Urothelium cell line (cell line): Measurements from ENCODE around the gene RAD1.

Source experiments
- DNase-seq: peaks from one replicate; pipeline ENCODE4 v3.0.0; 2011; ENCODE audit warnings: low spot score, mixed read lengths
- FAIRE-seq: peaks from 2 replicates; lab custom pipeline; 2011; peaks lifted over from hg19 to GRCh38; lab: Jason Lieb, UNC

Gene RAD1

DNA sequence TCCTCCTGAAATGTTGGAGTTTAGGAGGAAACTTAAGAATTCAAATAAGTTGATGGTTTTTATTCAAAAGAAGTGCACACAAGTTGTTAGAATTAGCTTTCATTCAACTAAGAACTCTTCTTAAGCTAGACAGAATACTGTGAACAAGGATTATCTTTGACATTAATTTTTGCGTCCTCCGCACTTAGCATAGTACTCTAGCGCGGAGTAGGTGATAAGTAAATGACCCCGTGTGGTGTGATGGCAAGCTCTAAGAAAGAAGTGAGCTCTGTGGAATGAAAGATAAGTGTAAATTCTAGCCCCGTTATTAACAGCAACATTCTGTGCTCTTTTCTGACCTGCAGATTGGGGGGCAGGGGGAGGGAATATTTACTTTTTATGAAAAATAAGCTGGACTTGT, 1.2 kb upstream of the RAD1 start:
- no peak for DNase-seq

DNA sequence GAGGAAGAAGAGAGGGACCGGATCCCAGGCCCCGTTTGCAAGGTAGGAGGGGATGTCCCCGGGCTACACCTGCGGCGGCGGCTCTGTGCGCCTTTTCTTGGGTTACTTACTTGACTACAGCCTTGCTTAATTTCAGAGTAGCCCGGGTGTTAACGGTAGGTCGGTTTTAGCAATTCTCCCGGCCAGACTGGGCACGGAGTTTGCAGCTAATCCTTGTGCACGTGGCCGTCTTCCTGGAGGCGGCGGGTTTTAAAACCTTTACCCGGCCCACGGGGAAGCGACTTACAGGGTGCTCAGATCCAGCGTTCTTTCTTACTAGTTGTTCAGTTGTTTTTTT, 520 bp upstream of the RAD1 start:
- DNase-seq (peak; percentile 16), FAIRE-seq (no peak)

More for the DNA sequence above, 1.2 kb upstream of the RAD1 start:
- no peak for FAIRE-seq

DNA sequence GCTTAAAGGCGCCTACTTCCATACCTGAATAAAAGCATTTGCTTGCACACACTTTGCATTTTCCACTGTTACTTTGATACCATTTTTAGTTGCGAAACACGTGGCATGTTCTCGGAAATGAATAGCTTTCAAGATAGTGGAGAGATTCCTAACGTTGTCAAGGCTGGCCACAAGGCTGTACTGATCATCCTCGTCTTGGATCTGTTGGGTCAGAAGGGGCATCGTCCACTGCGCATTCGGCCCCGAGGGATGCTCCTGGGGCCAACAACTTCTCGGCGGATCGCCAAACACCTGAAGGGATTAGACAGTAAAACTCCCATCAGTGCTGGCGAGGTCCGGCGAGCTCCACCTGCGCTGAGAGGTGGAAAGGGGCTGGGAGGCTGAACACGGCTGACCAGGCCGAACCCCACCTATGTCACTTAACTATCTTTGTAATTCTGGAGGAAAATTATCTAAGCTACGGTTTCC, 599 bp downstream of the RAD1 start:
- FAIRE-seq (no peak), DNase-seq (peak; percentile 28)

DNA sequence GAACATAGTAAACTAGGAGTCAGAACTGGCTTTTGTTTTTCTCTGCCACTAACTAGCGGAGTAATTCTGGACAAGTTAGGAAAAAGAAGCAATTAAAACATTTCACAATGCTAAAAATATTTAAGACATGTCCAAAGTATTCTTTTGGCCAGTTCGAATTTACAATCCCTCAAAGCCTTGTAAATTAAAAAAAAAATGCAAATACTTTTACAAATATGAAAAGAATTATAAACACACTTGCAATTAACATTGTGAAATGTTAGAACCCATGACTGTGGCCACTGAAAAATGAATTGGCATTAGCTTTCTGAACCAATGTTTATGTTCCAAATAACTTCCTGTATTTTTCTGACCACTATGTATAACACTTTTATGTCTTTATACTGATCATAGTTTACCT, 2.2 kb downstream of the RAD1 start:
- DNase-seq: no peak
- FAIRE-seq: no peak

DNA sequence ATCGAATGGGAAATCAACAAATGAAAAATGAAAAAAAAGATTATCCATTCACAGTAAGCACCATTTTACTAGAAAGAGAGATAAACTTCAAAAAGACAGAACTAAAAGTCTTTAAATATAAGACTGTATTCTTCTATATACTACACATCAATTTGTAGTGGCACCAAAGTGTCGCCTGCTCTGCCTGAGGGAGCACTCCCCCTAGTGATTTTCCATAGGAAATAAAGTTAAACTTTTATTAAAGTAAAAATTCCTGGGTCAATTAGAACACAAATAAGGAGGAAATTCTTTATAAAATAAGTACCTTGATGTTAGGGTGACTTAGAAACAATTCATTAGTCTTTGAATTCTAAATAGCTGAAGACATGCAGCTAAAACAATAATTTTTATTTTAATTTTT, 9.7 kb downstream of the RAD1 start:
- FAIRE-seq: no peak
- DNase-seq: no peak

DNA sequence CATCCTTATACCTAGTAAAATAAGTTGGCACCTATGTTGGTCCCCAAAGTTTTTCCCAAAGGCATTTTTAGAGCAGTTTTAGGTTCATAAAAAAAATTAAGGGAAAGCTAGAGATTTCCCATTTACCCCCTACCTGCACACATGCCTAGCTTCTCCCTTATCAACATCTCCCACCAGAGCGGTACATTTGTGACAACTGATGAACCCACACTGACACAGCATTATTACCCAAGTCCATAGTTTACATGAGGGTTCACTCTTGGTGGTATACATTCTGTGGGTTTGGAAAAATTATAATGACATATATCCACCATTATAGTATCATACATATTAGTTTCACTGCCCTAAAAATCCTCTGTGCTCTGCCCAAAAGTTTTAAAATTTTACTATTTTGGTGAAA, 12.0 kb downstream of the RAD1 start:
- DNase-seq (no peak), FAIRE-seq (no peak)

DNA sequence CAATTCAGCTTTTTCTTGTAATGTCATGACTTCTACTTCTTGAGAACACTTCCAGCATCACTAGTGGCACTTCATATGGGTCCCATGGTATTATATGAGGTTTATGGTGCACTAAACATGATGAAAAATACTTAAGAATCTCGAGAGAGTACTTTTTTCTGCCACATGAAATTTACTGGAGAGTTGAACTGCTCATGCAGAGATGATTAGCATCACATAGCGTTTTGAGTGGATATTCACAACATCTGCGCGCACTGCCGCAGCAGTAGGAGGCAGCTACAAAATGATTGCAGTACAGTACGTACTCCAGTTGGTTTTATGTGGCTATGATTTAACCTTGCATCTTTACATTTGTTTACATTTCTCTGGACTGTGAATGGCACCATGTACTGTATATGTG, 14.7 kb downstream of the RAD1 start:
- FAIRE-seq (no peak), DNase-seq (no peak)

DNA sequence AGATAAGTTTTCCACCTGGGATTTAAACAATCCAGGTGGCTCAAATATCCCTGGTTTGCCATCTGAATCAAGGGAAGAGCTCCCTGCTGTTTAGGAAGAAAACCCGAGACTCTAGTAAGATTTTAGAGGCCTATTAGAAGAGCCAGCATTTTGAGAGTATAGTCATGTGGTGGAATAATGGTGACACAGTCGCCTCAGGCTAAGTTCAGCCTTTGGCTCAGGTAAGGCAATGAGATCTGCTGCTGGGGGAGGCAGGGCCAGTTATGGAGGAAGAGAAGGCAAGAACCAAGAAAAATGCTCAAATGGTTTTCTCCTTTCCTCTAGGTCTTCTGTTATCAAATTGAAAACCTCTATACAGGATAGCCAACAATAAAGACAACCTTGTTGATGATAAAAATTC, 16.2 kb downstream of the RAD1 start:
- FAIRE-seq (no peak), DNase-seq (no peak)

DNA sequence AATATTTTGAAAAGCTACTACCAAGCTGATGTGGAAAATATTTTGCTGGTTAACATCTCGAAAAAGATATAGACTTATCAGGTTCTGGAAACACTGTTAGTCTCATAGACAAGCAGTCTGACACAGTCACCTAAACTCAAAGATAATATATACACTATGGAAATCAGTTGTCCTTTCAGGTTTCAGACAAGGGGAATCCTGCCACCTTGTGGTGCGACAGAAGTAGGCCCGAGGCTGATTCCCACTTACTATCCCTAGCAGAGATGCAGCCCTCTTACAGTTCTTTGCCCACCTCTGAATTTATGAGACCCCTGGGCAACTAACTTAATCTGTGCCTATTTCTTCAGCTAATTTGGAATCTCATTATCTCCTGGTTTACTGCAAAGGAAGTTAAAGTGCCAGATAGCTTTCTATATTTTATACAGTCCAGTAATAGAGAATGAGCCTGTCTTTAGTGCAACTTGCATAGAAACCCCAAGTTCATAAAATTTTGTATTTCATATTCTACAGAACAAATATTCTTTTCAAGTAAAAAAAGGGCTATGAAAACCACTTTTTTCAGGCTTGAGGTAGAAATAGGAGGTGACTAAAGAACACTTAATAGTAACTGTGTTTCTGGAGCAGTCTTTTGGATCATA, 16.9 kb downstream of the RAD1 start:
- DNase-seq: peak; percentile 68
- peak; percentile 44 for FAIRE-seq

DNA sequence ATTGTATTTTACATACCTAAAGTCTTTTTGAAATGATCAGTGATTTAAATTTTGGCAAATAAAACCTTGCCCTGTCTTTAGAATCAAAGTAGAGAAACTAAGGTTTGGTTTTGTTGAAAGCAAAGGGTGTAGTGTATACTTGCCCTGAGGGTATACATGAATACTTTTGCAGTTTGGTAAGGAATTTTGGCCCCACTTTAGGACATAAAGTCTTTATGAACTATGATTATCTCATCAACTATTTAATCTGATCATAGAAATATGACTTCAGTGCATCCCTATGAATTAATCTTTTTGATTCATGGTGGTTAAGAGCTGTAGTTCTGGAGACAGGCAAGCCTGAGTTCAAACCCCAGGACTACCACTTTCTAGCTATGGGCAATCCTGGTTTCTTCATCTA, 17.7 kb downstream of the RAD1 start:
- DNase-seq: no peak
- no peak for FAIRE-seq

DNA sequence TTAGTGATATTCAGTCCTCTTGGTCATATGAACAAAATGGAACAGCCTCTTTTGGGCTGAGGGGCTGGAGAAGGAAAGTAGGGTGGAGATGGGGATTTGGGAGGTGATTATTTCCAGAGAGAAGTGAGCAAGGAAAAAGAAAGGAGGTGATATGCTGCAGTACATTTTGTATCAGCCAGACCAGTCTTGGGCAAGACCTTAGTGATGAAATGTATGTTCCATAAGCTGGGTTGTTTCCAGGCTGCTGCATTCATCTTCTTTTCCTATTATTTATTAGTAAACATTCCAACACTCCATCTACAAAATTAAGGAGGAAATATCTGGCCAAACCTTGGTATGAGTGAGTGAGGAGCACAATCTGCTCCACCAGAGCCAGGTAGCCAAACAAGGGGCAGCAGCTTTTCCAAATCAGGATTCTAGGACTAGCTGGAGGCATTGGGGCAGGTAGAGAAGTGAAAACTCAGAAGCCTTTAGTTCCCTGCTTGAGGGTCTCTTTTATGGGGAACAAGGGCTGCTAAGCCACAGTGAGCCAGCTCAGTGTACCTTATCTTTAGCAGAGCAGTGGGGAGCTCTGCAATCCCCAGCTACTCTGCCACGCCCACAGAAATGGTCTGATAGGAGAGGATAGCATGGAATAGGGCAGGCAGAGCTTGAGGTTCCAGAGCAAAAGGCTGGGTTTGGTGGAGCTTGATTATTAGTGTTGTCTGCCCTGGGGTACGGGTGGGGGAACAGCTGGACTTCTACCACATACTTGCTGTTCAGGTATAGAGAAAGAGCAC, 19.5 kb downstream of the RAD1 start:
- no peak for FAIRE-seq
- DNase-seq: no peak

DNA sequence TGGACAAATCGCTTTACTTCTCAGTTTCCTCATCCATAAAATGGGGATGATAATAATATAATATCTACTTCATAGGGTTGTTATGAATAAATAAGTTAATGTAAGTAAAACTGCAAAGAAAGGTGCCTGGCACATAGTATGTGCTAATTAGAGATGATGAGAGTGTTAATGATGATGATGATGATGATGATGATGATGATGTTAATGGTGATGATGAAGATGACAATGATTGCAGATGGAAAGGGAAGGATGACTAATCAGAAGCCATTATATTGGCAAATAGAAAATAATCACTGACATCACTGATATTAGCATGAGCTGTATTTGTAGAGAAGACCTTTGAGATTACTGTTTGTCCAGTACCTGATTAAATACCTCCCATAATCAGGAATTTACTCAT, 20.6 kb downstream of the RAD1 start:
- no peak for DNase-seq
- FAIRE-seq: no peak

DNA sequence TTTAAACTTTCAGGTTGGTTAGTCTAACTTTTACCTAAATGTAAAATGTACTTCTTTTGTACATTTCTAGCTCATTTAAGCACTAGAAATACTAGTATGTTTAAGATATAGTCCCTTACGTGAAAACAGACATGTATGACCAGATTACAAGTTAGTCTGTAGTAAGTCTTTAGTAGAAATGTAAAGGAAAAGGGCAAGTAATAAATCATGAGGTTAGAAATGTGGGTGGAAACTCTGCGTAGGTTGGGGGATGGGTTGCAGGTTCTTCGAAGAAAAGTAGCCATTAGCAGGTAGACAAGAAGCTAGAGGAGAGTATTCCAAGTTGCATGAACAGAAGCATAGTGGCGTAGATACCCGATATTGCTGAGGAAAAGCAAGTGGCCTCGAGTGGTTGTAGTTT, 22.9 kb downstream of the RAD1 start:
- DNase-seq: no peak
- no peak for FAIRE-seq

DNA sequence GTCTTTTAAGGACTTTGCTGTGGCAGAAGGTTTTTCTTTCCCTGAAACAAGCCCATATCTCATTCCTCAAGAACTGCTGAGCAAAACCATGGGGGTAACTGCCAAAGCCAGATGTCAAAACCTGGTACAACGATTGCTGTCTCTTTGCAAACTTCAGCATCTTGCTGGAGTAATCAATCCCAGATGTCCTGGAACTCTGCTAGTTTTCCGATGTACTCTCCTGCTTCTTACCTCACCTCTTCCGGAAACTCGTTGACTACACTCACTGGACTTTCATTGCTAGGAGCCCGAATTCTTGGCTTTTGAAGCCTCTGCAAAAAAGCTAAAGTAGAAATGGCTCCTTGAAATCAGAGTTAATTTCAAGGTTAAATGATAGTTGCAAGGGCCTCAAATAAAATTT, 23.3 kb downstream of the RAD1 start:
- FAIRE-seq (no peak), DNase-seq (no peak)

DNA sequence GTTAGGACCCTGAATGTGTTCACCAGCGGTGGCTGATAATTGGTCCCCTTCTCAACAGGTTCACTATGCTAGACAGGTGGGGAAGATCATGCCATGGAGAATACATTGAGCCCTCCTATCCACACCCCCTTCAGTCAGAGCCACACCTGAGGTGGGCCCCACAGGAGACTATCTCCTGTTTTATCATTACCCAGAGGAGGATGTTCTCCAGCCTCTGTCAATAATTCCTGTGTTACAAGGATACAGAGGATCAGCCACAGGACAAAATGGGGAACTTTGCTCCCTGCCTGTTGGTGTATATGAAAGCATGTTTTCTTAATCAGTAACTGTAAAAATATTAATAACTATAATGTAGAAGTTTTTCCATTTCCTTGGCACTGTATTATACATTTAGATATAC, 25.9 kb downstream of the RAD1 start:
- FAIRE-seq (no peak), DNase-seq (no peak)

DNA sequence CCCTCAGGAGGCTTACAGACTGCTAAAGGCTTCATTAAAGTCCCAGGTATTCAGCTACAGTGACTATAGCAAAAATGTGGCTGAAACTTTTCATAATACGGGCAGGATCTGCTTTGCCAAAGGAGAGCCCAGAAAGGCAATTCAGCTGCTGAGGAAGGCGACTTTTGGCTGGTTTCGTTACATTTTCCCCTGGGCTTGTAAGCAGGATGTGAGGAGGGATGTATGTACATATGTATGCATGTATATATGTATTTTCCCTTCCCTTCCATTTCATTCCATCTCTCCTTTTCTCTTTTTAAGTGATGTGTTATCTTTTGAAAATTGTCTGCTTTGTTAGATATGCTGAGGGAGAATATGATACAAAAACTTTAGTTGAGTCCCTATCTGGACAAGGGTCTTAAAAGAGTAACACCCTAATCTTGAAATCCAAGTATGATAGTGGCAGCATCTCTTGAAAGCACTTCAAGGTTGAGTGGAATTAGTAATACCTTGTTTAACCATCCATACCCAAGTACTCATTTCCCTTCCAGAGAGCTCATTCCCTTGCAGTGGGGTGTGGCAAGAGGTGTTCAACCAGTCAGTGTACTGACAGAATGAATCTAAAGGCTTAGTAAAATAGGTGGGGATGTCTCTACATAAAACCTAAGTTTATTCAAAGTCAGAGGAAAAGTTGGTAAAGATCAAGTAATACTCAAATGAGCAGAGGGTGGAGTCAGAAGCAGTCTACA, 28.7 kb downstream of the RAD1 start:
- FAIRE-seq: no peak
- DNase-seq: no peak

DNA sequence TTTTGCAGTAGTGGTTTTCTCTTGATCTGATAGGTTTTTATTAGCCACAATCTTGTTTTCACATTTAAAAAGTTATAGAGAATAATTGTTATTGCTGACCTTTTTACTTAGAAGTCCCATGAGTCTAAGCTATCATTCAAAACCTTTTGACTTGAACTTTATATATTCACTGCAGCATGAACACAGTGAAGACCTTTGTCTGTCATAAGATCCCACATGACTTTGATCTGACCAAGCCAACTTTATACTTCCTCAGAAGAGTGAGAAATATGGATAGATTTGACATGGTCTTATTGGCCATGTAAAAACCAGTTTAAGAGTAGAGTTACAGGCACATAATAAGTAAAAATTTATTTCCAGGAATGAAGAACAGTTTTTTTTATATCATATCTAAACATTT, 34.1 kb downstream of the RAD1 start:
- no peak for FAIRE-seq
- no peak for DNase-seq

DNA sequence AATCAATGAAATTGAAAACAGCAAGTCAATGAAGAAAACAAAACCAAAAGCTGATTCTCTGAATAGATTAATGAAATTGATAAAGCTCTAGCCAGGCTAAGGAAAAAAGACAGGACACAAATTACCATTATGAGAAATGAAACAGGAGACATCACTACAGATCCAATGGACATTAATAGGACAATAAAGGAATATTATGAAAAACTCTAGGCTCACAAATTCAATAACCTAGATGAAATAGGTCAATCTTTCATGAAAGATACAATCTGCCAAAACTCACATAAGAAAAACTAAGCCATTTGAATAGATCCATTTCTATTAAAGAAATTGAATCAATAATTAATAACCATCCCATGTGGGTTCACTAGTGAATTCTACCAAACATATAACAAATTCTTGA, 39.0 kb downstream of the RAD1 start:
- DNase-seq: no peak
- FAIRE-seq: no peak

DNA sequence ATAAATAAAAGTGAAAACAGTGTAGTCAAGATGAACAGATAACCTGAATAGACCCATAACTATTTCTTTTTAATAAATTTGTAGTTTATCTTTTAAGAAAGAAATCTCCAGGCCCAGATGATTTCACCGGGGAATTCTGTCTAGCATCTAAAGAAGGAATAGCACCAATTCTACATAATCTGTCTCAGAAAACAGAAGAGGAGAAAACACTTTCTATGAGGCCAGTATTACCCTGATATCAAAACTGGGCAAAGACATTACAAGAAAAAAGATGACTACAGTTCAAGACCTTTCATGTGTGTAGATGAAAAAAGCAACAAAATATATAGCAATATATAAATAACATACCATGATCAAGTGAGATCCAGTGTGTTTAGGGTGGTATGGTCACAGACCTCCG, 44.9 kb downstream of the RAD1 start:
- DNase-seq (no peak), FAIRE-seq (no peak)

DNA sequence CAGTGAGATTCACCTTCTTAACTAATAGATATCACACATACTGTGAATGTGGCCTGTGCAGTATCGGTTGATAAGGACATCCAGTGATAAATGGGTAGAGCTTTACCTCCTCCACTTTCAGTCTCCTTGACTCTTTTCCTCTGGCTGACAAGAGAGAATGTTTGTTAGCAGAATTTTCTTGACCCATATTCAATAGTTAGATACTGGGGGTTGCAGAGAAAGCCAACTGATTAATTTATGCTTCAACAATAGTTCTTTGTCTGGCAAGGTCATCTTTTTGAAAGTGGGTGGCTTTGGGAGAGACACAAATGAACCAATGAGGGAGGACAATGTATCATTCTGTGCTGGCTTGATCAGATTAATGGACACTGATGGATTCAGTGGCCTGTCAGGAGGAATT, 46.0 kb downstream of the RAD1 start:
- no peak for DNase-seq
- no peak for FAIRE-seq

DNA sequence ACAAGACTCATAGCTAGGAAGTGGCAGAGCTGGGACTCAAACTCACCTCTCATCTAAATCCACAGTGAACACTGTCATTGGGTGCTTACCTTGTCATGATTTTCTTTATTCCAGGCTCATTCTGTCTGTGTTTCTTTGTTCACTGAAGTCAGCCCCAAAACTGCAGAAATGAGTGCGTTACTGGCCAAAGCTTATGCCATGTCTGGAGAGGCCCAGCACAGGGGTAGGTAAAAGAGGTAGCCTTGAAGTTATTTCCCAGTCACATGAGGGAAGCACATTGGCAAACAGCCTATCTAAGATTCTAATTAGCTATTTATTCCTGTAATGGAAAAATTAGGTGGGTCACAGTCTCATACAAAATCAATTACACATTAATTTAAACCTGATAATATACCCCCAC, 46.5 kb downstream of the RAD1 start:
- FAIRE-seq: no peak
- DNase-seq: no peak

DNA sequence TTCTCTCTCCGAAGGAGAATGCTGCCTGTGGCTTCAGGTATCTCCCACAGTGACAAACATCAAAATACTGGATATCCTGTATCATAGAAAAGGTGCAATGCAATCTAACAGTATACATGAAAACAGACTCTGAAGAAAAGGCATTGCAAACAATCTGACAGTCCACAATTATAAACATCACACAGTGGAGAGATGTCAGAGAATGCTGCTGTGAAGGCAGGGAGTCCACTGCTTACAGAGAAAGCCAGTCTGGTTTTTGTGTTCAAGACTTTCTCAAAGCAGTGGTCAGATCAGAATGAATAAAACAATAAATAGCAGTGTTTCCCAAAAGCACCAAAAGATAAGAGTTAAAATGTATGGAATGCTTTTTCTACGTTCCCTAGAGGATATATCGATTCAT, 47.6 kb downstream of the RAD1 start:
- FAIRE-seq (no peak), DNase-seq (no peak)
